Breast epithelium (tissue), 4 donors: ENCODE measurements around the gene TUB. TPM values are rescaled to one million over a fixed set of nuclear protein-coding genes. Genes with fewer than 3 reads are reported as not detected.

Source experiments
- DNase-seq, 2 donors: peaks; one replicate each; pipeline ENCODE4 v3.0.0-alpha.2; 2019; ENCODE audit warnings: low spot score in 2 of 2
- H3K27ac ChIP-seq, 2 donors: fragments of 200-600 bp; sonication (generic) in 1 of 2; one replicate each; pipeline ENCODE4 v1.5.1; 2016 to 2019; ENCODE audit warnings: mild to moderate bottlenecking in 1 of 2
- H3K27me3 ChIP-seq, 2 donors: fragments of 200-600 bp; sonication (generic) in 1 of 2; one replicate each; pipeline versions ENCODE4 v1.5.1 to v1.6.0; 2017 to 2019; ENCODE audit warnings: control low read depth in 1 of 2, mild to moderate bottlenecking in 1 of 2
- H3K36me3 ChIP-seq: fragments of 200-600 bp; one replicate; pipeline ENCODE4 v1.5.1; 2019
- H3K4me1 ChIP-seq, 2 donors: fragments of 200-600 bp; sonication (generic); one replicate each; pipeline ENCODE4 v1.5.1; 2016 to 2019; ENCODE audit warnings: control low read depth in 1 of 2
- H3K4me3 ChIP-seq, 3 donors: fragments of 200-600 bp; sonication (generic); 1 replicate in 2 of 3; 2 replicates in 1 of 3; pipeline ENCODE4 v1.5.1; 2016 to 2019; ENCODE audit warnings: mild to moderate bottlenecking in 3 of 3, moderate library complexity in 2 of 3
- H3K9me3 ChIP-seq, 2 donors: fragments of 200-600 bp; sonication (generic) in 1 of 2; one replicate each; pipeline ENCODE4 v1.5.1; 2016 to 2019; ENCODE audit warnings: control low read depth in 1 of 2
- CTCF ChIP-seq, 3 donors: fragments of 450-650 bp; IDR thresholded peaks; one replicate each; pipeline ENCODE4 v1.5.1; 2016 to 2017; ENCODE audit warnings: antibody characterized with exemption in 3 of 3, mild to moderate bottlenecking in 3 of 3, moderate library complexity in 3 of 3
- POLR2A ChIP-seq: fragments of 450-650 bp; IDR thresholded peaks from one replicate; pipeline ENCODE4 v1.6.1; 2016; ENCODE audit warnings: antibody characterized with exemption, mild to moderate bottlenecking, moderate library complexity
- POLR2AphosphoS5 ChIP-seq, 3 donors: sonication (generic); formaldehyde crosslinking; IDR thresholded peaks; one replicate each; pipeline ENCODE4 v1.6.1; 2017; ENCODE audit warnings: antibody characterized with exemption in 3 of 3
- intact Hi-C: fragments of 100-400 bp; cut with DNase I; formaldehyde crosslinking; loops from one replicate; pipeline ENCODE4 v1.15.1; 2023; ENCODE audit warnings: low total_unique reads
- total RNA-seq, 3 donors: library from RNA; depleted of rRNA; stranded (reverse); fragments of >200 nt; gene quantifications; one replicate each; pipeline ENCODE4 v1.1.0, GENCODE V29; 2016

The TUB gene
- total RNA-seq, 3 donors from 2014 or later, result 6.3 to 17.7 (median 11.2) TPM

DNA sequence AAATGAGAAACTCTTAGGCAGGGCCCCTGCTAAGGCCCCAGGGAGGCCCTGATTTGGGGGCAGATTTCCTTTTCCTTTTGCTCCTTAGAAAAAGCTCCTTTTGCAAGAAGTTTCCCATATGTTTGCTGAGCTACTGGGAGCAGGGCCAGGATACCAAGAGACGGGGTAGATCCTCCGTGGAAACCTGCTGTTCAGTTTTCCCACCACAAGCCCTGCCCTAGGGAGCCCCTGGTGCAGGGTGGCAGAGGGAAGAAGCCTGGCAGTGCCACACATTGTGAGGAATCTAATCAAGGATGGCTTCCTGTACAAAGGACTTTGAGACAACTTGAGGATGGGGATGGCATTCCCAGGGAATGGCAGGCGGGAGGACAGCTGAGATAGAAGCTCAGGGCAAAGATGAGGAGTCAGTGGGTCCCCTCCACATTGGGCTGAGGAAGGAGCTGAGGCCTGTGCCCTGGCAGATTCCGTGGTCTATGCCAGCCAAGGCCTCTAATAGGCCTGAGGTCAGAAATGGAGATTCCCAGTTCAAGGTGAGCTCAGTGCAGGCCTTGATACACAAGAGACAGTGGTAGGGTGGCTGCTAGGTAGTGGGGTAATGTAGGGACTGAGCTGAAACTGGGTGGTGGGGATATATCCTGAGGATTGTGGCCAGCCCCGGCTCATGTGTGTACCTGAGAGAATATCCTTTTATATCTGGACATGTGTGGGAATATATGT is 15.0 kb downstream of the TUB start:
- no peak for TF ChIP-seq POLR2AphosphoS5 (IDR thresholded peaks at IDR 0.05)
- intact Hi-C loops, result loop anchor here (10.0 kb wide), 1 partner anchor 61 kb away; no protein-coding TSS in a partner anchor
- Histone ChIP-seq H3K36me3 (no peaks in the 10 kb centered on the region), H3K4me1 (no peaks in the 10 kb centered on the region), H3K9me3 (no peaks in the 10 kb centered on the region), H3K4me3 (no peak overlapping the region), H3K27me3 (no peaks in the 10 kb centered on the region), H3K27ac (no peak overlapping the region)
- no peak for DNase-seq

- Histone ChIP-seq H3K27me3 (no peaks in the 10 kb centered on the region), H3K27ac (no peak overlapping the region), H3K36me3 (no peaks in the 10 kb centered on the region), H3K9me3 (no peaks in the 10 kb centered on the region), H3K4me1 (no peaks in the 10 kb centered on the region), H3K4me3 (no peak overlapping the region)
- TF ChIP-seq POLR2A (no peak), POLR2AphosphoS5 (IDR thresholded peaks at IDR 0.05) (no peak), CTCF (IDR thresholded peaks at IDR 0.05) (no peak)
- intact Hi-C loops, result loop anchor here (10.0 kb wide), 1 partner anchor 62 kb away; no protein-coding TSS in a partner anchor
- no peak for DNase-seq
Measured at GRCh38 chr11:8096575-8096974, 15.6 kb downstream of the TUB start.

- no peak for TF ChIP-seq CTCF (IDR thresholded peaks at IDR 0.05)
- no peak for TF ChIP-seq POLR2AphosphoS5 (IDR thresholded peaks at IDR 0.05)
- TF ChIP-seq POLR2A, result no peak
- Histone ChIP-seq H3K36me3 (no peaks in the 10 kb centered on the region), H3K4me3 (no peak overlapping the region), H3K27me3 (no peaks in the 10 kb centered on the region), H3K9me3 (no peaks in the 10 kb centered on the region), H3K27ac (no peak overlapping the region), H3K4me1 (no peaks in the 10 kb centered on the region)
- intact Hi-C loops, result loop anchor here (10.0 kb wide), 1 partner anchor 62 kb away; no protein-coding TSS in a partner anchor
- DNase-seq, result no peak
Measured at GRCh38 chr11:8097062-8097461, 16.1 kb downstream of the TUB start.

- intact Hi-C loops, result loop anchor here (10.0 kb wide), 1 partner anchor 63 kb away; no protein-coding TSS in a partner anchor
- TF ChIP-seq POLR2A, result no peak
- TF ChIP-seq CTCF (IDR thresholded peaks at IDR 0.05), result no peak
- TF ChIP-seq POLR2AphosphoS5 (IDR thresholded peaks at IDR 0.05), result no peak
Measured at GRCh38 chr11:8097468-8097867, 16.5 kb downstream of the TUB start.

DNA sequence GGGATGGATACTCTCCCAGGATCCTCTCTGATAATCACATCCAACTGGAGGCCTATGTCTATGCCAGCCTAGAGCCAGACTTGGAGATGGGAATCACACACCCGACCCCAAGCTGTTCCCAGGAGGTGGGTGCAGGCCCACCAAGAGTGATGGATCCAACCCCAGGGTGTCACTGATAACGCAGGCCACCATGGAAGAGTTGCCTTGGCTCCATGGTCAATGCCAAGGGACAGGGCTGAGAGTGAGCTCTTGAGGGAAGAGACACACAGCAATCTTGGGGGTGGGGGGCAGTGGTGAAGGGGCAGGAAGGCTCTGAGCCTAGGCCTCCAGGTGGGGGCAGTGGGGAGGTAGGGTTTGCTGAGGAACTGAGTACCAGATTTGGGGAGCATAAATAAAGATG is 16.9 kb downstream of the TUB start:
- Histone ChIP-seq H3K27me3 (no peaks in the 10 kb centered on the region), H3K4me3 (no peak overlapping the region), H3K9me3 (no peaks in the 10 kb centered on the region), H3K4me1 (no peaks in the 10 kb centered on the region), H3K27ac (no peak overlapping the region), H3K36me3 (no peaks in the 10 kb centered on the region)
- DNase-seq, result no peak
- intact Hi-C loops, result loop anchor here (10.0 kb wide), 1 partner anchor 63 kb away; no protein-coding TSS in a partner anchor
- TF ChIP-seq CTCF (IDR thresholded peaks at IDR 0.05) (no peak), POLR2AphosphoS5 (IDR thresholded peaks at IDR 0.05) (no peak), POLR2A (no peak)

More at GRCh38 chr11:8097468-8097867, 16.5 kb downstream of the TUB start:
- H3K4me1 ChIP-seq, result no peaks in the 10 kb centered on the region
- no peaks in the 10 kb centered on the region for H3K27me3 ChIP-seq
- no peaks in the 10 kb centered on the region for H3K36me3 ChIP-seq
- no peak overlapping the region for H3K27ac ChIP-seq
- no peak overlapping the region for H3K4me3 ChIP-seq
- H3K9me3 ChIP-seq, result no peaks in the 10 kb centered on the region
- DNase-seq, result no peak
